Raji (cell line): ENCODE results near the gene CRACR2A.

ENCODE experiments used
- POLR2A ChIP-seq: IDR thresholded peaks from 2 replicates; pipeline ENCODE4 v1.6.1; 2011; ENCODE audit warnings: low read depth, low read length, control low read depth; ENCODE audit not compliant: insufficient read depth

The CRACR2A gene

GRCh38 chr12:3717283-3717898 is 35.5 kb downstream of the CRACR2A start:
- TF ChIP-seq POLR2A, result no peak

GRCh38 chr12:3715999-3716398 is 36.9 kb downstream of the CRACR2A start:
- TF ChIP-seq POLR2A, result no peak

GRCh38 chr12:3713947-3714346 is 39.0 kb downstream of the CRACR2A start:
- no peak for TF ChIP-seq POLR2A

GRCh38 chr12:3713483-3713882 is 39.4 kb downstream of the CRACR2A start:
- TF ChIP-seq POLR2A, result no peak

- TF ChIP-seq POLR2A, result no peak
Measured at GRCh38 chr12:3712209-3712992, 40.5 kb downstream of the CRACR2A start.

- no peak for TF ChIP-seq POLR2A
Measured at GRCh38 chr12:3705354-3705675, 47.6 kb downstream of the CRACR2A start.

- TF ChIP-seq POLR2A, result no peak
Measured at GRCh38 chr12:3704512-3705353, 48.2 kb downstream of the CRACR2A start.

- no peak for TF ChIP-seq POLR2A
Measured at GRCh38 chr12:3700861-3701260, 52.0 kb downstream of the CRACR2A start.

GRCh38 chr12:3698218-3698974 is 54.5 kb downstream of the CRACR2A start:
- no peak for TF ChIP-seq POLR2A

GRCh38 chr12:3697311-3697870 is 55.5 kb downstream of the CRACR2A start:
- TF ChIP-seq POLR2A, result no peak

- no peak for TF ChIP-seq POLR2A
Measured at GRCh38 chr12:3694673-3695072, 58.2 kb downstream of the CRACR2A start.

- no peak for TF ChIP-seq POLR2A
Measured at GRCh38 chr12:3692616-3693365, 60.1 kb downstream of the CRACR2A start.

GRCh38 chr12:3686463-3686862 is 66.4 kb downstream of the CRACR2A start:
- TF ChIP-seq POLR2A, result no peak

GRCh38 chr12:3685830-3686229 is 67.1 kb downstream of the CRACR2A start:
- TF ChIP-seq POLR2A, result no peak
